GM18505 (cell line): ENCODE results near the gene SIGLEC12.
"Not testable (repeated sequence)": the region's sequence is repeated elsewhere in the genome, so short reads cannot be mapped to it uniquely, and the experiment has no call there.

Experiments
- ATAC-seq: cut with Tn5 transposase; IDR thresholded peaks from one replicate; pipeline ENCODE4 v1.9.1; 2021; ENCODE audit not compliant: unreplicated experiment
- POLR2A ChIP-seq: IDR thresholded peaks from 4 replicates; pipeline ENCODE4 v1.6.1; 2011; ENCODE audit warnings: borderline replicate concordance; ENCODE audit not compliant: insufficient read depth, insufficient read length; ENCODE audit errors: extremely low read depth

Gene SIGLEC12

GRCh38 chr19:51462681-51463080, 38.9 kb downstream of the SIGLEC12 start:
- ATAC-seq, result no peak
- TF ChIP-seq POLR2A, result no peak

GRCh38 chr19:51462276-51462675, 39.3 kb downstream of the SIGLEC12 start:
- no peak for TF ChIP-seq POLR2A
- no peak for ATAC-seq

DNA sequence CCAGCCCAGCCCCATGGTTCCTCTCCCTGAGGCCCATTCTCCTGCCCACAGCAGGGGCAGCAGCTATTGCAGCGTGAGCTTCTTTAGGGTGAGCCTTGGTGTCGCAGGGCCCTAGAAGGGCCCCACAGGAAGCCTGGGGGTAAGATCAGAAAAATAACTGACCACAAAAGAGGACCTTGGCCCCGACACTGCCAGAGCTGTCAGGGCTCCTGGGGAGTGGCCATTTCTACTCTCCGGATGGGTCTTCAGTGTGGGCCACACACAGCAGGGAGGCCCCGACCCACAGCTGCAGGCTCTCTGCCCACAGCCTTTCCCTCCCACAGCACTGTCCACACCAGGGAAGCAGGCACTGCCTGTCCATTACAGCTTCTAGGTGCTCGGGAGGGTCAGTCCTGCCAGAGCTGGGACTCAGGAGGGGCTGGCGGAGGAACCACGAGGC, 39.9 kb downstream of the SIGLEC12 start:
- no peak for TF ChIP-seq POLR2A
- ATAC-seq, result no peak

DNA sequence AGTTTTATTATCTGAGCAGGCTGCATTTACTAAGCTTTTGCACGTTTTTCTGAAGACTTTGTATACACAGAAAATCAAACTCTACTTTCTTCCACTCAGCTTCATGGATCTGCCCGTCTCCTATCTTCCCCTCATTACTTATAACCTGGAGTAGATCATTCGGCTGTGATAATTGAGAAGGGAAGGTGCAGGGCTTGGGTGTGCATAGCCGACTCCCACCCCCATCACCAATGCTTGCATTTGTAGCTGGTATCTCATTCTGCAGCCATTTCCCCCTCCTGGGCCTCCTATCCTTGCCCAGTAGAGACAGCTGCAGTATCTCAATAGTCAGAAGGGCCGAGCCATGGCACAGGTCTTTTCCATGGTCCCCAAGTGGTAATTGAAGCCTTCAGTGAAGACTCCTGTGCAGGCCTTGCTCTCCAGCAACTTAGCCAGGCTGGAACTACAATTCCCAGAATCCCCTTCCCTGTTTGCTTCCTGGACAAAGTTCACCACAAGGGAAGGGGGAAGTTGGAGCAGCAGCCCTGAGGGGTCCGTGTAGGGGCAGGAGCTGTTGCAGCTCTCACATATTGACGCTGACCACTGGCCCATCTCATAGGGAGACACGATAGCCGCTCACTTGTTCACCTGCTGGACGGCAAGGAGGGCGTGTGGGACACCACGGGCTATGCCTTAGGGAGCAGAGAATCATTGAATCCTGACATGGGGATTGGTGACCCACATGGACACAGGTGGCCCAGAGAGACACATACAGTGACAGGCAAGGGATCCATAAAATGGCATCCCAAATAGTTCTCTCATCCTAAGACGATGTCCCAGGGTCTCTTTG, 41.2 kb downstream of the SIGLEC12 start:
- TF ChIP-seq POLR2A, result no peak
- no peak for ATAC-seq

GRCh38 chr19:51458899-51459505, 42.6 kb downstream of the SIGLEC12 start:
- TF ChIP-seq POLR2A, result no peak
- no peak for ATAC-seq

DNA sequence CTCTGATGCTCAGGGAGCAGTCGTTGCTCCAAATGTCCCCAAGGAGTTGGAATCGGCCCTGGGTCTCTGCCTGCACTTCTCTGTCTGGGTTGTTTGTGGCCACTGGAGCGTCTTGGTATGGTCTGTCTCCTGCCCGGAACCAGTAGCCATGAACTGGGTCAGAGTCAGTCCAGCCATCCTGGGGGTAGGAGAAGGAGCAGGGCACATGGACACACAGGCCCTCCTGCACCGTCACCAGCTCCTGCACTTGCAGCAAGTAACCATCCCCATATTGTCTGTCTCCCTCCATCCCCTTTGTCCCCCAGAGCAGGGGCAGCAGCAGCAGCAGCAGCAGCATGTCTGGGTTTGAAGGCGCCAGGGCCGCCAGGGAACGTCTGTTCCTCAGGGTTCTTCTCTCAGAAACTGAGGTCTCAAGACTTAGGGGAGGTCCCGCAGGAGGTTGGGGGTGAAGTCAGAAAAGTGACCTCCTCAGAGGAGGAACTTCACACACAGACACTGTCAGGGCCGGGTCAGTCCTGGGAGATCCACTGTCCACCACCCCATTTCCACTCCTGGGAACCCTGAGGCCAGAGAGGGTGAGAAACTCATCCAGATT, 43.5 kb downstream of the SIGLEC12 start, which contains the start of gene SIGLEC8:
TSS of gene SIGLEC8 (minus strand) at position 404 of the 595 bp plus-strand sequence. CDS start at position 337, 67 bp downstream.
- TF ChIP-seq POLR2A, result no peak
- no peak for ATAC-seq

DNA sequence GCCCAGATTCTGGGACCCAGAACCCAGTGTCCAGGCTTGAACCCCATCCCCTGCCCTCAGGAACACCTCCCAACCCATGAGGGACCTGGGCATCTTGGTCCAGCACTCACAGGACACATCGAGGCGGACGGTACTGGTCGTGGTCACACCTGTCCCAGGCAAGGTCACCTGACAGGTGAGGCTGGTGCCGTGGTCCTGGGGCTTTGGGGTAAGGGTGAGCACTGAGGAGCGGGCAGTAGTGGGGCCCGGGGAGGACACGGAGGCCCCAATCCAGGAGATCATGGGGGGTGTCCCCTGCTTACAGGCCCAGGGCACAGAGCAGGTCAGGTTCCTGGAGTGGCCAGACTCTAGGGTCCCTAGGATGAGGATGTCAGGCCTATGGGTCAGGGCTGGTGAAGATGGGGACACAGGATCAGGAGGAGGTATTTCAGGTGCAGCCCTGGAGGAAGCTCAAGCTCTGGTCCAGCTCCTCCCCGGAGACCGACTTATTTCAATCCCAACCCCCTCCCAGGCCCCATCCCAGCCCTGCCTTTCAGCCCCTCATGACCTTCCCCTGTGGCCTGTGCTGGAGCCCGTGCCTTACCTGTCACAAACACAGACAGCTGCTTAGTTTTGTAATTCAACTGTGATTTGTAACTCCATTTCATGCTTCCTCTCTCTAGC, 44.1 kb downstream of the SIGLEC12 start:
- no peak for ATAC-seq
- TF ChIP-seq POLR2A, result no peak

DNA sequence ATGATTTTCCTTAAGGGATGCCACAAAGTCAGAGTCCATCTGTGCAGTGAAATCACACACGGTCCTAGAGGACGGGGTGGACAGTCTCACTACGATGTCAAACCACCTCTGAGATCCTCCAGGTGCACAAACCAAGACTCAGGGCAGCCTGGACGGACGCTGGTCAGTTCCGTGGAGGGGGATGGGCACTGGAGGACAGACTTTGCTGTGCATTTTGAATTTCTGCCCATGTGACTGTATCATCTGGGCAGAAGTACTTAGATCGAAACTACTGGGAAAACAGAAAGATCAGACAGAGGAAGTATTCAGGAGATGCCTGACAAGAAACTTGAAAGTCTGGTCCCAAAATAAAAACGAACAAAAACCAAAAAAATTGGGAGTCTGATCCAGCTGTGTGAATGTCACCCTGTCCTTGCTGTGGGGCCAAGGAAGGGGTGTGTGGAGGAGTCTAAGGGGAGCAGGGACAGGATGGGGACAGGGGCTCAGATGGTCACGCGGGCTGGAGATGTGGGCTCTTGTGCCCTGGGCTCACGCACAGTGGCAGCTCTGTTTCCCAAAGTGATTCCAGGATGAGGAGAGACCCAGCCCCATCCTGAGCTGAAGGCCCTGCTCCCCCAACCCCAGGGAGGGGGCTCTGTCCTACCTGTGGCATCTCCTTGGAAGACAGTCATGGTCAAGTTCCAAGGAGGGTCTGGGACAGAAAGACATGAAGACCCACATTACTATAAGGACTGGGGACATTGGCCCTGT, 44.9 kb downstream of the SIGLEC12 start:
- ATAC-seq, result no peak
- no peak for TF ChIP-seq POLR2A

DNA sequence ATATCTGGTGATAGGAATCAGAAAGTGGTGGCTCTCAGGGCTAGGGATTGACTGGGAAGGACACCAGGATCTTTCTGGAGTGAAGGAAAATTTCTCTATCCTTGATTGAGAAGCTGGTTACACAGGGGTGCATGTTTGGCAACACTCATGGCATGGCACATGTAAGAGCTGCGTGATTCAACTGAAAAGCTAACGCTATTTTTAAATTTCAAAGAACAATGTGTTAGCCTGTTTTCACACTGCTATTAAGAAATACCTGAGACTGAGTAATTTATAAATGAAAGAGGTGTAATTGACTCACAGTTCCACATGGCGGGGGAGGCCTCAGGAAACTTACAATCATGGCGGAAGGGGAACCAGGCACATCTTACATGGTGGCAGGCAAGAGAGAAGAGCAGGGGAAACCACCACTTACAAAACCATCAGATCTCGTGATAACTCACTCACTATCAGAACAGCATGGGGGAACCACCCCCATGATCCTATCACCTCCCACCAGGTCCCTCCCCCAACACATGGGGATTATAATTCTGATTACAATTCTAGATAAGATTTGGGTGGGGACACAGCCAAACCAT, 50.8 kb downstream of the SIGLEC12 start:
- no peak for ATAC-seq
- no peak for TF ChIP-seq POLR2A

DNA sequence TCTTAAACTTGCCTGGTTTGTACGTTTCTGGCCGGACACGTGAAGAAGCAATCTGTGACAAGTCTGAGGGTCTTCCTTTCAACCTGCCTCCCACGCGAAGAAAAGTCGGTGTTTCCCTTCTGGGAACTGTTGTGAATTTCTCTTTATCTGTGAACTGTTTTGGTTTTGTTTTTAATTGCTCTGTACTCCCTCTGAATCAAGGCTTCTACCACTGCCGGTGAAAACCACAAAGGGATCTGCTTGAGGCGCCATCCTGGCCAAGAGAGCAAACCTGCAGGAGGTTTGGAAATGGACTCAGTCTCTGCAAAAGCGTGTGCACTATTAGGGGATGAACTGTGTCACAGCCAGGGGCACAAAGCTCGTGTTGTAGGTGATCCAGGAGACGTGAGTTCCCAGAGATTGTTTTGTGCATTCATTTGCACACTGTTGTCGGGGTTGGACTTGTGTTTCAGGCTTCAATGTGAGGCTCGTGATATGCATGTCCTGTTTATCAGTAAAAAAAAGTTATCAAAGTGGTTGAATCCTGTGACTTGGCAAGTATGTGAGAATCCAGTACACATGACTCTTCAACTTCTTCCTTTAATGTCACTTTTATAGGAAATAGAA, 53.1 kb downstream of the SIGLEC12 start:
- ATAC-seq, result no peak
- TF ChIP-seq POLR2A, result no peak

- TF ChIP-seq POLR2A, result no peak
- ATAC-seq, result no peak
Measured at GRCh38 chr19:51448011-51448410, 53.6 kb downstream of the SIGLEC12 start.

DNA sequence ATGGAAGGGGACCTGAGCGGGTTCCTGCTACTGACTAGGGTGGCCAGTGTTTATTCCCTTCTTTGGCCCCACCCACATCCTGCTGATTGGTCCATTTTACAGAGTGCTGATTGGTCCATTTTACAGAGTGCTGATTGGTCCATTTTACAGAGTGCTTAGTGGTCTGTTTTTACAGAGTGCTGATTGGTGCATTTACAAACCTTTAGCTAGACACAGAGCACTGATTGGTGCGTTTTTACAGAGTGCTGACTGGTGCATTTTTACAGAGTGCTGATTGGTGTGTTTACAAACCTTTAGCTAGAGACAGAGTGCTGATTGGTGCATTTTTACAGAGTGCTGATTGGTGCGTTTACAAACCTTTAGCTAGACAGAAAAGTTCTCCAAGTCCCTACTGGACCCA, 54.1 kb downstream of the SIGLEC12 start:
- ATAC-seq, result not testable (repeated sequence)
